GM19468 (cell line): Measurements from ENCODE around the gene FTO.

Source experiments
- ATAC-seq: cut with Tn5 transposase; IDR thresholded peaks from one replicate; pipeline ENCODE4 v1.9.1; 2021; ENCODE audit warnings: mild to moderate bottlenecking, moderate library complexity, moderate number of reproducible peaks; ENCODE audit not compliant: unreplicated experiment; ENCODE audit errors: extremely low read depth

The FTO gene

DNA sequence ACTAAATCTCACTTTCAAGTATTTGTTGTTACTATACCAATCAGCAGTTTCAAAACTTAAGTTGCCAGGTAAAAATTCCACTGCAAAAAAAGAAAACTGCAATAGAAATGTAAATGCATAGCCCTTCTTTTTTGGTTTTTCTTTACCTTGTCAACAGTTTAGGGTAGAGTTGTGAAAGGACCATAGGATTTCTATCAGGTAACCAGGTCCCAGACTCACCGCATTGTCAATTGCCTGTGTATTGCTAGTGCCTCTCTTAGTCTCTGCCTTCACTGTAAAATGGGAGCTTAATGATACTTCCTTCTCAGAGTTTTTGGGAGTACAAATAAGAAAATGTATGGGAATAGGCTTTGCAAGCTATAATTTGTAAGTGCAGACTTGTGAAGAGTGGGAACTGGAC, 145.0 kb downstream of the FTO start:
- no peak for ATAC-seq

DNA sequence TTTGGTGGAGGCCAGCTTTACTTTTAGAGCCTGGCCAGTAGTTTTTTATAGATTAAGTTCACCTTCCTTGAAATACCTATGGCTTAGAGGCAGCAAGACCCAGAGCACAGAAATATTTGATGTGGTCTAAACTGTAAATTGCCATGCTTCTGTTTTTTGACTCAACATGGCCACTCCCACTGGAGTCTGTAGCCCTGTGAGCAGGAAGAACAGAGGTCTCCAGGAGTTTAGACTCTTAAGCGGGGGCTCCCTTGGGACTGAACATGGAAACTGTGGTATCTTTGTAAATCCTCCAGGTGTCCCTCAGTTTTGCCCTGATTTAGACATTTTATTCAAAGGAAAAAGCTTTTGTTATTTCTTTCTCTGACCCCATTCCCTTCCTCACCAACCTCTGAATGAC, 145.6 kb downstream of the FTO start:
- ATAC-seq = no peak

DNA sequence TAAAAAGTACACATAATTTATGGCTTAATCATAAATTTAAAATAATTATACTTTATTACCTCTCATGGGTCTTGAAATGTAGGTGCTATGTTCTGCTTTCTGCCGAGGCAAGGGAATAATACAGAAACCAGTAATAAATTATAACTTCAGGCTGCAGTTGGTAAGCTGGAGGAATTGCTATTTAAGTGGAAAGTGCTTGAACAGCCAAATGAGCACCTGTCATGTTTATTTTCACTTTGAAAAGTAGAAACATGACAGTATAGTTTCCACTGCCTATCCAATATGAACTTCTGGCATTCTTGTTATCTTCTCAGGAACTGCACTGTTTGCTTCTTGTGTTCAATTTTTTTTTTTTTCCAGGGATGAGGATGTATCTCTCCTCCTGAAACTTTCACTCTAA, 146.0 kb downstream of the FTO start:
- ATAC-seq = no peak

DNA sequence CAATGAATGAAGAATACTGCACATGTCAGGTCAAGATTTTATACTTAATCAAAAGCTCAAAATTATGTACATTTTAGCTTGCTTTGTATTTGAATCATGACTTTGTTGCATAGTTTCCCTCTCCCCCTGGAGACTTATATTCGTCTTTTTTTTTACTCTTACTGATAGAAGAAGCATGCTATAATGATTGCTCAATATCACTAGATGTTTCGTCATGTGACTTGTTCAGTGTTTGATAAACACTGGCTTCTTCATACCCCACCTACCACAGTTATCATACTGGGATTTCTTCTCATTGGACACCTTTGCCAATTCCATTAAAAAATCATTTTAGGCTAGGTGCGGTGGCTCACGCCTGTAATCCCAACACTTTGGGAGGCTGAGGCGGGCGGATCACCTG, 148.7 kb downstream of the FTO start:
- ATAC-seq = no peak

DNA sequence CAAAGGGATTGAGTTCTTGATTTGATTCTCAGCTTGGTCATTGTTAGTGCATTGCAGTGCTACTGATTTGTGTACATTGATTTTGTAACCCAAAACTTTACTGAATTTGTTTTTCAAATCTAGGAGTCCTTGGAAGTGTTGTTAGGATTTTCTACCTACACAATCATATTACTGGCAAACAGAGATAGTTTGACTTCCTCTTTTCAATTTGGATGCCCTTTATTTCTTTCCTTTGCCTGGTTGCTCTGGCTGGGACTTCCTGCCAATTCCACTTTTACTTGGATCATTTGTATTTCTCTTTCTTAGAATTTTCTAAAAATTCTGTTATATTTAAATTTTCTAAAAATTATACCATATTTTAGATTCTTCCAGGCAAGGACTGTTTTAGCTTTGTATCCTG, 151.1 kb downstream of the FTO start:
- no peak for ATAC-seq

DNA sequence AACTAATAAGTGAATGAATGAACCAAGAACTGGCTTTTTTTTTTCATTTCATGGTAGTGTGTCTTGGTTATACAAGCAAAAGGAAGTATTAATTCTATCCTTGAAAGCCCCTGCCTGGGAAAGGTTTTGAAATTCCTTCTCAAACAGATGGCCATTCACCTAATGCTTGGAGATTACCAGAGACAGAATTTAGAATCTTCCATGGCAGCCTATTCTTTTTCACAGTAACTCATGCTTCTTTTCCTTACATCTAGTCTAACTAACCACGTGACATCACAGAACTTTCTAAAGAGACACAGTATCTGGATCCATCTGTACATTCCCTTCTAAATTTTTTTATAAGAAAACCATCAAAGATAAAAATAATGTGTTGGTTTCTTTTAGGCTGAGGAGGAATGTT, 151.6 kb downstream of the FTO start:
- no peak for ATAC-seq

DNA sequence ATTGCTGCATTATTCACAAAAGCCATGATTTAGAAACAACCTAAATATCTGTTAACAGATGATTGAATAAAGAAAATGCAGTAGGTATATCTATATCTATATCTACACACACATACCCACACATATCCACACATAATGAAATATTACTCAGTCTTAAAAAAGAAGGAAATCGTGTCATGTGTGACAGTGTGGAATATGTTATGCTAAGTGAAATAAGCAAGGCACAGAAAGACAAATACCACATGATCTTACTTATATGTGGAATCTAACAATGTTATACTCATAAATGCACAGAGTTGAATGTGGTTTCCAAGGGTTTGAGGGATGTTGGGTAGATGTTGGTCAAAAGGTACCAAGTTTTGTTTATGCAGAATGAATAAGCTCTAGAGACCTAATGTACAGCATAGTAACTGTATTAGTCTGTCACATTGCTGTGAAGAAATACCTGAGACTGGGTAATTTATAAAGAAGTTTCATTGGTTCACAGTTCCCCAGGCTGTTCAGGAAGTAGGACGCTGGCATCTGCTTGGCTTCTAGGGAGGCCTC, 156.1 kb downstream of the FTO start:
- ATAC-seq = no peak

DNA sequence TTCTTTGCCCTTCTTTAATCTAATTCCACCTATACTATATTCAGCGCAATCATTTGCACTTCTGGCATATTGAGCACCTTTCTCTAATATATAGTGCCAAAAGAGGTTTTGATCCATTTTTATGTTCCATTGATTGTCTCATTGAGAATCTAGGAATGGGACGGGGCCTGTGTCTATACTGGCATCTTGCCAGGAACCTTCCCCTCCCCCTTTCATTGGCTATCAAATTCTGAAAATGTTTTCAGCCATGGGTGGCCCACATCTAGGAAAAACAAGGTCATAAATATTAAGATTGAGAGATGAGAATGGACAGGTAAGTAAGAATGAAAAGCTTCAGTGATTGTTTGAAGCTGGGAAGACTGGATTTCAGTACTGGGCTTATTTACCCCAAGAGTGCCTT, 159.9 kb downstream of the FTO start:
- ATAC-seq = no peak

DNA sequence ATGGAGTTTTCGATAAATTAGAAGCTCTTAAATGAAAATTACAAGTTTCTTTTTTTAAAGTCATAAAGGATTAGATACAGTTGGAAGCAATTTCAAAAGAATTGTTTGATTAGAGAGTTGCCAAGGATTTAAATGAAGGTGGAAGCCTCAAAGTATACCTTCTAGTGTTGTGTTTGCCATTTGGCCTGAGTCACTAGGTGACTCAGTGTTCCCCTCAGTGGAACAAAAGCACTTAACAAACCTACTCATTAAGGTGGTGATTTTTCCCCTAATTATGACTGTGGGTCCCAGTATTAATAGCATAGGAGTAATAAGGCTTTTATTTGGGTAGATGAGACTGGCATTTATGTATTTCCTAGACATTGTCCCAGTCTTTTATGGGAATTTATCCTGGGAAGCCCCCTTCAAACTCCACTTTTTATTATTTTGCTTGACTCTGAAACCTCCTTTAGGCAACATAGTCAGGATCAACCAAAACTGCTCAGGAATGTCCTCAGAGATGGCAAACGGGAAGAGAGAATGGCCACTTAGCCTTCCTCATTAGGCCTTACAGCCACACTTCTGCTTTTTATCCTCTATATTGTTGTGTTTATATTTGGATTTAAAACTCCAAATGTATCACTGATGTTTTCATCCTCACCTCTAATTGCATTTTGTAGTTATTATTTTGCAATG, 161.0 kb downstream of the FTO start:
- ATAC-seq = no peak

DNA sequence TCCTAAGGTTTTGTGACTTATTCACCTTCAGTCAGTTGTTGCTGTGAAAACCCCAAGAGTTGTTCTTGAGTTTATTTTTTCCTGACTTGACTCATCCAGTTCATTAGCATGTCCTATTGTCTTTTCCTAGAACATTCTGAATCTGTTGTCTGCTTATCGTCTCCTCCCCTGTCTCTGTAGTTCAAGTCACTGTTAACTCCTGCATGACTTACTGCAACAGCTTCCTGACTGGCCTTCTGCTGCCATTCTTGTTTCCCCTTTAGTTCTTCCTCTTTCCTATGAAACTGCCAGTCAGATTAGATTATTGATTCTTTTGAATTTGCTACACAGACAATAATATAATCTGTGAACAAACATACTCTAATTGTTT, 161.5 kb downstream of the FTO start:
- ATAC-seq = no peak

DNA sequence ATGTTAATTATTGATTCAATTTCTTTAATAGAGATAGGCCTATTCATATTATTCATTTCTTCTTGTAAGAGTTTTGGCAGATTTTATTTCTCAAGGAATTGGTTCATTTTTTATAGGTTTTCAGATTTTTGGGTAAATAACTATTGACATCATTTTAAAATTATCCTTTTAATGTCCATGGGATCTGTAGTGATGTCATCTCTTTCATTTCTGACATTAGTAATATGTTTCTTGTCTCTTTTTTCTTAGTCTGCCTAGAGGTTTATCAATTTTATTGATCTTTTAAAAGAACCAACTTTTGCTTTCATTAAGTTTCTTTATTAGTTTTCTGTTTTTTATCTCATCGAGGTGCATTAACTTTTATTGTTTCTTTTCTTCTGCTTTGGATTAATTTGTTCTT, 162.6 kb downstream of the FTO start:
- no peak for ATAC-seq

DNA sequence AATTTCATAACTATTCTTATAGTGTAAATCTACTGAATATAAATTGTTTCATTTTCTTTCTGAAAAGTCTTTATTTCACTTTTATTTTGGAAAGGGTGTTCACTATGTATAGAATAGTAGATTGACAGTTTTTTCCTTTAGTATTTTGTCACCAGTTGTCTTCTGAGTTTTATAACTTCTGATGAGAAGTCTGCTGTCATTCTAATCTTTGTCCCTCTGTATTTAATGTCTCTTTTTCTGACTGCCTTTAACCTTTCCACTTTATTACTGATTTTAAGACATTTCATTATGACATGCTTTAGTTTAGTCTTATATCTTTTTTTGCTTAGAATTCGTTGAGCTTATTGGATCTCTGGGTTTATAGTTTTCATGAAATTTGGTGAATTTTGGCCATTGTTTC, 166.9 kb downstream of the FTO start:
- ATAC-seq = no peak

DNA sequence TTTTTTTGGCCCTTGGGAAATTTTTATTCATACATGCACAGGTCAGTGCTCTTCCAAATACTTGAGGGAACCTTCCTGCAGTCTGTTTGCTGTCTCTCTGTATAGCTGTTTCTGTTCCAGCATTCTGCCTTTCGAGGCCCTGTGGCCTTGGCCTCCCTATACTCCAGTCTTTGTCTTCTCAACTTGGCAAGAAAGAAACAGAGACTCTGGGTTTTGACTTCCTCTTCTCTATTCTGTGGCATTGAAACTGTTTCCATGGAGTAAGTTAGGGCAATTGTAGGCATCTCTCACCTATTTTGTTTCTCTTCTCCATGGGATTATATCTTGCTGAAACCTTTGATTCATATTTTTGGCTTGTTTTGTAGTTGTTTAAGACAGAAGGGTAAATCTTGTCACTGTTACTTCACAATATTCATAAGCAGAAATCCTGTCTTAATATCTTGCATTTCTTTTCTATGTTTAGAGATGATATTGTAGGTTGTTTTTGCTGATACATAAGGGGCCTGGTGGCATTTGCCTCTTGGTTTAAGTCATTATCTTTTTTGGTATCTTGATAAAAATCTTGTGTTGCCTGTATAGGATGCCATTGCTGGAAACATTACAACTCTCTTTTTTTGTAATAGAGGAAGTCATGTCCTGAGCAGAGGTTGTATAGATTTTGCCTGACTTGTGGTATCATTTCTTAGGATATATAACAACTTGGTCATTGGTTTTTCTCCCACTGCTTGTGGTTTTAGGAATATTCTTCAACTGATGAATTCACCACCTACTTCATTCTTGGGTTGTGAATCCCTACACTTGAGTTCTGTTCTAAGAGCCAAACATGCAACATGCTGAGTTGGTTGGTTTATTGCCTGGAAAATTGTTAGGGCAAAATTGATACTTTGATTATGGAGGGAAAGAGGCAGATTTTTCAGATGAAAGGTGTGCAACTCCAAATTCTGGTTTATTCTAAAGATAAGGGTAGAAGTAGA, 168.6 kb downstream of the FTO start:
- ATAC-seq = no peak

DNA sequence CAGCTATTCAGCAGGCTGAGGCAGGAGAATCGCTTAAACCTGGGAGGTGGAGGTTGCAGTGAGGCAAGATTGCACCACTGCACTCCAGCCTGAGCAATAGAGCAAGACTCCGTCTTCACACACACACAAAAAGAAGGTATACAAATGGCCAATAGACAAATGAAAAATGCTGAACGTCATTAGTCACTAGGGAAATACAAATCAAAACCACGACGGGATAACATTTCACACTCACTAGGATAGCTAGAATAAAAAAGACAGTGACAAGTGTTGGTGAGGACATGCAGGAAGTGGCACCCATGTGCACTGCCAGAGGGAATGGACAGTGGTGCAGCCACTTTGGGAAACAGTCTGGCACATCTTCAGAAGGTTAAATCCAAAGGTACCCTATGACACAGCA, 172.9 kb downstream of the FTO start:
- ATAC-seq = no peak

DNA sequence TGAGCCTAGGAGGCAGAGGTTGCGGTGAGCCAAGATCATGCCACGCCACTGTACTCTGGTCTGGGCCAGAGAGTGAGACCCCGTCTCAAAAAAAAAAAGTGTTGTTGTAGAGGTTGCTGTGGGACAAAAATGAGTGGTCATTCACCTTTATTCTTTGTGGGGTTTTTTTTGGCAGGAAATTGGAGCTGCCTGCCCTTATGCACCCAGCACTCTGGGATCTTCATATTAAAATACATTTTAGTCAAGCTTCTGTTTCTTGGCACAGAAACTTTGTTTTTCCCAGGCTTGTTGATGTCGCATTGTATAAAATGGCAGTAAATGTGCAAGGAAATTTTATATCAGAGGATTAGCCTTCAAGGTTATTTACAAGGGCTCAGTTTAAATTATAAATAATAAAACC, 174.3 kb downstream of the FTO start:
- ATAC-seq = no peak

DNA sequence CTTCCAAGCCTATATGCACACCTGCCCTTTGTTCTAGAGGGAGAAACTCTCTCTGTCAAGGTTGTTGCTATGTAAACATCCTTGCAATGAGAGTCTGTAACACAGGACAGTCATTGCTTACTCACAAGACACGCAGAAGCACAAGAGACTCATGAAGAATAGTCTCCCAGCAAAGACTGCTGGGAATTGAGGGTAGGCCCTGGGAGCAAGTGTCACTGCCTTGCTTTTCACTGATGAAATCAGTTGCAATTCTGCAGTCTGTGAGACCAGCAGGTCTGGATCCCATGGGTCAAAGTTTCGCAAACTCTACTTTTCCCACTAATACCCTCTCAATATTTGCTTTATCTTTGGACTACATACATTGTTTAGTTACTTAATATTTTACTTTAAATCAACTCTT, 177.4 kb downstream of the FTO start:
- no peak for ATAC-seq

DNA sequence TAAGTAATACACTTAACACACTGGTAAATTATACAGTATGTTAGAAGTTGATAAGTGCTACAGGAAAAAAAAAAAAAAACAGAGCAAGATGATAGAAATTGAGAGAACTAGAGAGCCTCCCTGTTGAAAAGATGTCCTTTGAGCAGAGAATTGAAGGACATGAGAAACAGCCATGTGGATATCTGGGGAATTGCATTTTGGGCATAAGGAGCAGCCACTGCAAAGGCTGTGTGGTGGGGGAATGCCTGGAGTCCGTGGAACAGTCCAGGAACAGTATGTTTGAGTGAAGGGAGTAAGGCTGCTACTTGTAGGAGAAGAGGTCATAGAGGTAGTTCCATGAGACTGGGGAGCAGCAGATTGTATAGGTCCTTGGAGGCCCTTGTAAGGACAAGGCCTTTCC, 178.4 kb downstream of the FTO start:
- ATAC-seq = no peak

DNA sequence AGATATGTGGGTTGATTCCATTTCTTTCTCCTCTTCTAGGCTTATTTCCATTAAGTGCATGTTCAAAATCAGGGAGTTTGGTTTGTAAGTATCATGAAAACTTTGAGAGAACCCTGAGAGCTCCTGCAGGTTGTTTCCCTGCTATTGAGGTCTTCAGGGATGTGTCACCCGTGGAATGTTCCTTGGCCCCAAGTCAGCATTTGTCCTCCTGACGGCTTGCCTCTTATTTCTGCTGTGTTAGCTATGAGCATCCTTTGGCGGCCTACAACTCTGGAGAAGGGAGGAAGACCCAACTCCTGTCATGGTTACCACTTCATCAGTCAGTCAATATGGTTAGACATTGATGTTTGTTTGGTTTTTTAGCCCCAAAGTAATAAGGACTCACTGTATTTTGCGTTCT, 180.8 kb downstream of the FTO start:
- ATAC-seq = no peak

DNA sequence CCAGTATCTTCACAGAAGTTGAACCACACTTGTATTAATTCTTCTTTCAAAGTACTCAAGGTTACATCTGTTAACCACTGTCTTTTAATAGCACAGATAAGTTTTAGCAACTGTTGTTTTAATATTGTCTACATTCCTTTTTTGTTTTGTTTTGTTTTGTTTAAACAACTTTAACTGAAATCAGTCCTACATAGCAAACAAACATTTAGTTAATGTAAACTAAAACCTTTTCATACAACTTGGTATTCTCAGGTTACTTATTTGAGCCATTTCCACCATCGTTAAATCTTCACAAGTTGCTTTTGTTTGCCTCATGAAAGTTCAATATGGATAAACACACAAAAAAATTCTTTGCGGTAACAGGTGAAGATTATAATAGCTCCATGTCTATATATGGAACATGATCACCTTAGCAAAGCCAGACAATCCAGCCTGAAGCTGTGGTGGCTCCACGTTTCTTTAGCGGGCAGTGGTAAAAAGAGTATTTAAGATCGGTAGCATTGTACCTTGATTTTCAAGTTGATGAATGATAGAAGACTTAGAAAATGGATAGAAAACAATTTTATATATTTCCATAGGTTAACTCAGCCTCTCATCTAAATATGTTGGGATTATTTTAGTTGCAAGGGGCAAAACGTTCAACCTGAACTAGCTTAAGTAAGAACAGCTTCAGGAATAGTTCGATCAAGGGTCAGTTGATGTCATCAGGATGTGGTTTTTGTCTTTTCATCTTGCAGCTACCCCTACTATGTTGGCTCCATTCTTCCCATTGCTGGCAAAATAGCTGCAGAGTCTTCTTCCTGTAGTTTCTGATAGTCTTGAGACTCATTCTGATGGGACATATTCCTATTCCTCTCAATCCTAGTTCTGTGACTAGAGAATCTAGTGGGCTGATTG, 182.8 kb downstream of the FTO start:
- no peak for ATAC-seq

DNA sequence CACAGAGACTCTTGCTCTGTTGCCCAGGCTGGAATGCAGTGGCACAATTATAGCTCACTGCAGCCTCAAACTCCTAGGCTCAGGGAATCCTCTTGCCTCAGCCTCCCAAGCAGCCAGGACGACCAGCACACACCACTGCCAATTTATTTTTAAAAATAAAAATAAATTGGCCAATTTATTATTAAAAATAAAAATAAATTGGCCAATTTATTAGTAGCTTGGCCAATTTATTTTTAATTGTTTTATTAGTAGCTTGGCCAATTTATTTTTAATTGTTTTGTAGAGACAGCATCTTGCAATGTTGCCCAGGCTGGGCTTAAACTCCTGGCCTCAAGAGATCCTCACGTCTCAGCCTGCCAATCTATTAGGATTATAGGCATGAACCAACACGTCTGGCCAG, 184.3 kb downstream of the FTO start:
- ATAC-seq = no peak
